GM12878 (cell line): ENCODE data around the gene HBD. TPM values are rescaled to one million over a fixed set of nuclear protein-coding genes. Genes with fewer than 3 reads are reported as not detected.

ENCODE experiments used
- ATAC-seq: fragments of 200-7000 bp; cut with Tn5 transposase; 3 replicates; pipeline ENCODE4 v1.9.1; 2020; ENCODE audit warnings: mild to moderate bottlenecking, moderate library complexity
- BruUV-seq: library from RNA; stranded (reverse); fragments of 400-500 nt; replicated peaks from 2 replicates; lab custom pipeline; 2021; lab: Mats Ljungman, UMichigan
- CTCF ChIA-PET: fragments of 300-600 bp; sonication (Branson Sonifier 250); formaldehyde crosslinking; extraction: SDS; loops from one replicate; lab custom pipeline; 2021; ENCODE audit warnings: inconsistent platforms; lab: Yijun Ruan, JAX
- POLR2A ChIA-PET: fragments of 350-600 bp; formaldehyde crosslinking; extraction: SDS; loops from one replicate; lab custom pipeline; 2021; ENCODE audit warnings: inconsistent platforms; lab: Charles Lee
- RAD21 ChIA-PET: fragments of 300-600 bp; sonication (Branson Sonifier 250); formaldehyde crosslinking; loops from one replicate; lab custom pipeline; 2023; ENCODE audit warnings: antibody characterized with exemption; ENCODE audit not compliant: unreplicated experiment; lab: Charles Lee
- SMC1A ChIA-PET: fragments of 300-600 bp; sonication (Branson Sonifier 250); formaldehyde crosslinking; loops from one replicate; lab custom pipeline; 2023; ENCODE audit not compliant: unreplicated experiment, uncharacterized antibody; lab: Charles Lee
- DNase-seq: peaks from one replicate; pipeline ENCODE4 v3.0.0-alpha.2; 2011; ENCODE audit warnings: low read depth, low spot score
- FAIRE-seq: peaks from 3 replicates; lab custom pipeline; 2011; peaks lifted over from hg19 to GRCh38; lab: Jason Lieb, UNC
- H2AFZ ChIP-seq: 2 replicates; pipeline ENCODE4 v1.6.0; 2011; ENCODE audit warnings: low read depth, low read length, control low read depth; ENCODE audit not compliant: control insufficient read depth
- H3K27ac ChIP-seq: 2 replicates; pipeline ENCODE4 v1.5.1; 2011; ENCODE audit warnings: control low read depth; ENCODE audit not compliant: control insufficient read depth, insufficient read depth
- H3K27me3 ChIP-seq, 2 experiments: replicated peaks in 1 of 2; 2 replicates each; pipeline versions ENCODE4 v1.6.0 to v1.6.1; 2011; ENCODE audit warnings: low read length in 1 of 2; ENCODE audit not compliant: control insufficient read depth in 2 of 2, insufficient read depth in 2 of 2
- H3K36me3 ChIP-seq, 2 experiments: 2 replicates each; pipeline ENCODE4 v1.5.1; 2011; ENCODE audit warnings: low read length in 1 of 2; ENCODE audit not compliant: control insufficient read depth in 2 of 2, insufficient read depth in 2 of 2
- H3K4me1 ChIP-seq: 2 replicates; pipeline ENCODE4 v1.6.1; 2011; ENCODE audit warnings: mild to moderate bottlenecking, low read length, moderate library complexity, mixed read lengths; ENCODE audit not compliant: control insufficient read depth, insufficient read depth
- H3K4me2 ChIP-seq: 2 replicates; pipeline ENCODE4 v1.6.0; 2011; ENCODE audit warnings: control low read depth; ENCODE audit not compliant: control insufficient read depth, insufficient read depth
- H3K4me3 ChIP-seq: fragments of 200-600 bp; sonication (generic); 2 replicates; pipeline ENCODE4 v1.5.1; 2016
- H3K79me2 ChIP-seq: 2 replicates; pipeline ENCODE4 v1.6.0; 2011; ENCODE audit warnings: low read length; ENCODE audit not compliant: control insufficient read depth, insufficient read depth
- H3K9ac ChIP-seq: 2 replicates; pipeline ENCODE4 v1.8.0; 2011; ENCODE audit warnings: low read length, control low read depth, mixed read lengths; ENCODE audit not compliant: control insufficient read depth, insufficient read depth
- H3K9me3 ChIP-seq: replicated peaks from 3 replicates; pipeline ENCODE4 v1.5.1; 2011; ENCODE audit warnings: mild to moderate bottlenecking, low read length; ENCODE audit not compliant: control insufficient read depth, insufficient read depth
- H4K20me1 ChIP-seq: 2 replicates; pipeline ENCODE4 v1.6.0; 2011; ENCODE audit not compliant: control insufficient read depth, insufficient read depth
- CEBPB ChIP-seq, 2 experiments: fragments of 150-350 bp in 1 of 2; IDR thresholded peaks; 2 replicates each; pipeline ENCODE4 v1.6.1; 2012 to 2014; ENCODE audit warnings: low read depth in 2 of 2, low read length in 2 of 2, borderline replicate concordance in 1 of 2, inconsistent platforms in 1 of 2
- CTCF ChIP-seq, 3 experiments: IDR thresholded peaks in 2 of 3; conservative IDR thresholded peaks in 1 of 3; 2 replicates each; pipeline ENCODE4 v1.5.1; 2011; ENCODE audit warnings: low read depth in 3 of 3, low read length in 3 of 3, mild to moderate bottlenecking in 3 of 3, control low read depth in 2 of 3, moderate library complexity in 2 of 3, inconsistent platforms in 1 of 3, mixed read lengths in 1 of 3; ENCODE audit not compliant: control insufficient read depth in 2 of 3, insufficient read depth in 1 of 3; ENCODE audit errors: extremely low read depth in 1 of 3
- HDAC2 ChIP-seq: fragments of 200-600 bp; sonication (generic); IDR thresholded peaks from 2 replicates; pipeline ENCODE4 v1.6.1; 2017
- KDM1A ChIP-seq: fragments of 200-600 bp; sonication (generic); IDR thresholded peaks from 2 replicates; pipeline ENCODE4 v1.6.1; 2016; ENCODE audit warnings: borderline replicate concordance
- RCOR1 ChIP-seq: conservative IDR thresholded peaks from 2 replicates; pipeline ENCODE4 v1.6.1; 2012; ENCODE audit warnings: low read depth, low read length, improper control_type of control experiment
- RELA ChIP-seq: fragments of 450-650 bp; IDR thresholded peaks from 2 replicates; pipeline ENCODE4 v1.8.0; 2014; ENCODE audit warnings: borderline replicate concordance; ENCODE audit not compliant: partially characterized antibody
- RUNX3 ChIP-seq: IDR thresholded peaks from 2 replicates; pipeline ENCODE4 v1.6.1; 2012; ENCODE audit warnings: low read length, inconsistent platforms
- SREBF2 ChIP-seq: IDR thresholded peaks from 2 replicates; pipeline ENCODE4 v1.6.1; 2012; ENCODE audit warnings: mild to moderate bottlenecking, low read length
- TBL1XR1 ChIP-seq: IDR thresholded peaks from 2 replicates; pipeline ENCODE4 v1.6.1; 2012; ENCODE audit warnings: low read depth, low read length, improper control_type of control experiment
- ZNF207 ChIP-seq: fragments of 450-650 bp; IDR thresholded peaks from 2 replicates; pipeline ENCODE4 v1.6.1; 2014; ENCODE audit warnings: antibody characterized with exemption, mild to moderate bottlenecking, borderline replicate concordance
- ZNF217 ChIP-seq: fragments of 450-650 bp; IDR thresholded peaks from 2 replicates; pipeline ENCODE4 v1.6.1; 2017; ENCODE audit warnings: antibody characterized with exemption, mild to moderate bottlenecking
- WGBS: methylation state at CpG from one replicate; pipeline ENCODE4 v1.1.6; 2016; ENCODE audit warnings: low lambda C conversion rate; ENCODE audit not compliant: insufficient replicate concordance, insufficient coverage; ENCODE audit errors: missing lambda C conversion rate; 5-methylcytosine and 5-hydroxymethylcytosine counted together
- in situ Hi-C: fragments of 300-500 bp; cut with MboI; formaldehyde crosslinking; loops from 9 replicates; pipeline ENCODE4 v1.14.3; 2018; ENCODE audit warnings: mixed read lengths
- intact Hi-C: fragments of 100-400 bp; cut with micrococcal nuclease; formaldehyde crosslinking; loops from one replicate; pipeline ENCODE4 v1.14.2; 2022; ENCODE audit not compliant: unreplicated experiment
- polyA plus RNA-seq, 11 experiments: library from polyadenylated mRNA; depleted of rRNA in 4 of 11; unstranded in 6 of 11; stranded (reverse) in 5 of 11; fragments of >200 nt; fragmentation: Nextera tagmentation in 4 of 11; fragmentation: Illumina TruSeq in 1 of 11; extraction: Ambion mirVana in 4 of 11; extraction: Trizol in 1 of 11; gene quantifications; 1 replicate in 1 of 11; 2 replicates in 10 of 11; pipeline versions ENCODE4 v1.2.1 to v1.2.3, GENCODE V29; 2011 to 2016; ENCODE audit warnings: inconsistent platforms in 2 of 11, missing spikeins in 2 of 11, low read depth in 1 of 11
- total RNA-seq, 4 experiments: library from RNA; depleted of rRNA in 3 of 4; stranded (reverse); fragments of >200 nt in 3 of 4; fragmentation: Illumina TruSeq in 1 of 4; extraction: Trizol in 1 of 4; gene quantifications; 2 replicates each; pipeline versions ENCODE4 v1.2.1 to v1.2.3, GENCODE V29; 2013 to 2021
- TF ChIP-seq, protein P1 (sequence below): fragments of 450-650 bp; IDR thresholded peaks from 2 replicates; pipeline ENCODE4 v1.6.1; 2014; ENCODE audit warnings: mild to moderate bottlenecking
- TF ChIP-seq, protein P2 (sequence below): IDR thresholded peaks from 2 replicates; pipeline ENCODE4 v1.6.1; 2012; ENCODE audit warnings: low read length, inconsistent platforms
- TF ChIP-seq, protein P3 (sequence below): fragments of 450-650 bp; IDR thresholded peaks from 2 replicates; pipeline ENCODE4 v1.6.1; 2017; ENCODE audit warnings: antibody characterized with exemption, mild to moderate bottlenecking, moderate library complexity
- TF ChIP-seq, protein P4 (sequence below): IDR thresholded peaks from 2 replicates; pipeline ENCODE4 v1.6.1; 2011; ENCODE audit warnings: low read depth, mild to moderate bottlenecking, low read length, moderate library complexity, borderline replicate concordance; ENCODE audit errors: extremely low read depth

HBD gene
- total and polyA plus RNA-seq, 10 of the 15 experiments (the other 5 are each of a cell fraction or from before 2014, with no cell fraction given): 0.11 to 0.32 TPM; not detected in 8

DNA sequence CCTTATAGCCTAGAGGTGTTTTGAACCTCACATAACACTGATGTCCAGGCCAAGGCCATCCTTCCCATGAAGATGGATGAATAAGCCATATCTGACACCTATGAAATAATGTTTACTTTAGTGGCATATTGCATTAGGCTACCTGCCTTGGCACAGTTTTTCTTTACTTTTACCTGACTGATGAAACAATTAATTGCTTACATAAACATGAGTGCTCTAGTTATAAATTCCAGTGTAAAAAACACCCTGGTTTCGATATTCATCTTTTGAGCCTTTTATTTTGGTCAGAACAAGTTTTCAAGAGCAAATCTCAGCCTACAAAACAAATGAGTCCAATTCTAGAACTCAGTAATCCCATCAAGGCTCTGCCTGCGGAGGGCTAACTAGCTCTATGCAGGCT, 42.4 kb upstream of the HBD start (continued):
- TF ChIP-seq CEBPB (IDR thresholded peaks at IDR 0.05; ENCODE audit: borderline replicate concordance in 1 of 2, low read depth in 2 of 2, low read length in 2 of 2) (no peak), ZNF217 (no peak), HDAC2 (no peak), RELA (no peak), SREBF2 (no peak), TBL1XR1 (no peak), RCOR1 (no peak)
- TF ChIP-seq, protein P1, sequence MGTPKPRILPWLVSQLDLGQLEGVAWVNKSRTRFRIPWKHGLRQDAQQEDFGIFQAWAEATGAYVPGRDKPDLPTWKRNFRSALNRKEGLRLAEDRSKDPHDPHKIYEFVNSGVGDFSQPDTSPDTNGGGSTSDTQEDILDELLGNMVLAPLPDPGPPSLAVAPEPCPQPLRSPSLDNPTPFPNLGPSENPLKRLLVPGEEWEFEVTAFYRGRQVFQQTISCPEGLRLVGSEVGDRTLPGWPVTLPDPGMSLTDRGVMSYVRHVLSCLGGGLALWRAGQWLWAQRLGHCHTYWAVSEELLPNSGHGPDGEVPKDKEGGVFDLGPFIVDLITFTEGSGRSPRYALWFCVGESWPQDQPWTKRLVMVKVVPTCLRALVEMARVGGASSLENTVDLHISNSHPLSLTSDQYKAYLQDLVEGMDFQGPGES: no peak

- H3K79me2 ChIP-seq: no peaks in the 10 kb centered on the region
- no peaks in the 10 kb centered on the region for H3K9me3 ChIP-seq
- H3K4me1 ChIP-seq: no peaks in the 10 kb centered on the region
- ATAC-seq (no peak), DNase-seq (no peak), FAIRE-seq (no peak)
- SMC1A ChIA-PET: interaction anchor here (1.2 to 1.8 kb wide), 2 partner anchors 10 kb away, joined by 3 to 4 read pairs; no protein-coding TSS in a partner anchor
- no peak overlapping the region for H2AFZ ChIP-seq
- H3K9ac ChIP-seq: no peak overlapping the region
- POLR2A ChIA-PET: no interaction called here
- H3K4me3 ChIP-seq: no peak overlapping the region
- BruUV-seq: no TSS peak
- no peak overlapping the region for H3K27ac ChIP-seq
- intact Hi-C loops (no loop called here), in situ Hi-C loops (no loop called here)
- no peaks in the 10 kb centered on the region for H3K36me3 ChIP-seq
- no peaks in the 10 kb centered on the region for H4K20me1 ChIP-seq
- WGBS: 56% methylated on average over 6 of the region's 6 CpGs
- CTCF ChIA-PET: interaction anchor here (1.4 kb wide), 1 partner anchor 15 kb away, joined by 3 read pairs; no protein-coding TSS in a partner anchor
- RAD21 ChIA-PET: no interaction called here
- H3K4me2 ChIP-seq: no peak overlapping the region
- no peaks in the 10 kb centered on the region for H3K27me3 ChIP-seq
- TF ChIP-seq RUNX3 (no peak), CTCF (IDR thresholded peaks at IDR 0.05 in 2 of 3, conservative IDR thresholded peaks at IDR 0.05 in 1 of 3; ENCODE audit: control insufficient read depth in 2 of 3, extremely low read depth in 1 of 3, insufficient read depth in 1 of 3, low read depth in 3 of 3, low read length in 3 of 3) (no peak), ZNF207 (no peak), KDM1A (no peak)
- TF ChIP-seq, protein P2, sequence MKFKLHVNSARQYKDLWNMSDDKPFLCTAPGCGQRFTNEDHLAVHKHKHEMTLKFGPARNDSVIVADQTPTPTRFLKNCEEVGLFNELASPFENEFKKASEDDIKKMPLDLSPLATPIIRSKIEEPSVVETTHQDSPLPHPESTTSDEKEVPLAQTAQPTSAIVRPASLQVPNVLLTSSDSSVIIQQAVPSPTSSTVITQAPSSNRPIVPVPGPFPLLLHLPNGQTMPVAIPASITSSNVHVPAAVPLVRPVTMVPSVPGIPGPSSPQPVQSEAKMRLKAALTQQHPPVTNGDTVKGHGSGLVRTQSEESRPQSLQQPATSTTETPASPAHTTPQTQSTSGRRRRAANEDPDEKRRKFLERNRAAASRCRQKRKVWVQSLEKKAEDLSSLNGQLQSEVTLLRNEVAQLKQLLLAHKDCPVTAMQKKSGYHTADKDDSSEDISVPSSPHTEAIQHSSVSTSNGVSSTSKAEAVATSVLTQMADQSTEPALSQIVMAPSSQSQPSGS: no peak
- TF ChIP-seq, protein P3, sequence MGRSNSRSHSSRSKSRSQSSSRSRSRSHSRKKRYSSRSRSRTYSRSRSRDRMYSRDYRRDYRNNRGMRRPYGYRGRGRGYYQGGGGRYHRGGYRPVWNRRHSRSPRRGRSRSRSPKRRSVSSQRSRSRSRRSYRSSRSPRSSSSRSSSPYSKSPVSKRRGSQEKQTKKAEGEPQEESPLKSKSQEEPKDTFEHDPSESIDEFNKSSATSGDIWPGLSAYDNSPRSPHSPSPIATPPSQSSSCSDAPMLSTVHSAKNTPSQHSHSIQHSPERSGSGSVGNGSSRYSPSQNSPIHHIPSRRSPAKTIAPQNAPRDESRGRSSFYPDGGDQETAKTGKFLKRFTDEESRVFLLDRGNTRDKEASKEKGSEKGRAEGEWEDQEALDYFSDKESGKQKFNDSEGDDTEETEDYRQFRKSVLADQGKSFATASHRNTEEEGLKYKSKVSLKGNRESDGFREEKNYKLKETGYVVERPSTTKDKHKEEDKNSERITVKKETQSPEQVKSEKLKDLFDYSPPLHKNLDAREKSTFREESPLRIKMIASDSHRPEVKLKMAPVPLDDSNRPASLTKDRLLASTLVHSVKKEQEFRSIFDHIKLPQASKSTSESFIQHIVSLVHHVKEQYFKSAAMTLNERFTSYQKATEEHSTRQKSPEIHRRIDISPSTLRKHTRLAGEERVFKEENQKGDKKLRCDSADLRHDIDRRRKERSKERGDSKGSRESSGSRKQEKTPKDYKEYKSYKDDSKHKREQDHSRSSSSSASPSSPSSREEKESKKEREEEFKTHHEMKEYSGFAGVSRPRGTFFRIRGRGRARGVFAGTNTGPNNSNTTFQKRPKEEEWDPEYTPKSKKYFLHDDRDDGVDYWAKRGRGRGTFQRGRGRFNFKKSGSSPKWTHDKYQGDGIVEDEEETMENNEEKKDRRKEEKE: no peak
- TF ChIP-seq, protein P4, sequence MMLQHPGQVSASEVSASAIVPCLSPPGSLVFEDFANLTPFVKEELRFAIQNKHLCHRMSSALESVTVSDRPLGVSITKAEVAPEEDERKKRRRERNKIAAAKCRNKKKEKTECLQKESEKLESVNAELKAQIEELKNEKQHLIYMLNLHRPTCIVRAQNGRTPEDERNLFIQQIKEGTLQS: no peak
Measured at GRCh38 chr11:5275369-5276110, 41.3 kb upstream of the HBD start.
